Measurements from ENCODE around the gene NR2F1-AS1.

Gene NR2F1-AS1

DNA sequence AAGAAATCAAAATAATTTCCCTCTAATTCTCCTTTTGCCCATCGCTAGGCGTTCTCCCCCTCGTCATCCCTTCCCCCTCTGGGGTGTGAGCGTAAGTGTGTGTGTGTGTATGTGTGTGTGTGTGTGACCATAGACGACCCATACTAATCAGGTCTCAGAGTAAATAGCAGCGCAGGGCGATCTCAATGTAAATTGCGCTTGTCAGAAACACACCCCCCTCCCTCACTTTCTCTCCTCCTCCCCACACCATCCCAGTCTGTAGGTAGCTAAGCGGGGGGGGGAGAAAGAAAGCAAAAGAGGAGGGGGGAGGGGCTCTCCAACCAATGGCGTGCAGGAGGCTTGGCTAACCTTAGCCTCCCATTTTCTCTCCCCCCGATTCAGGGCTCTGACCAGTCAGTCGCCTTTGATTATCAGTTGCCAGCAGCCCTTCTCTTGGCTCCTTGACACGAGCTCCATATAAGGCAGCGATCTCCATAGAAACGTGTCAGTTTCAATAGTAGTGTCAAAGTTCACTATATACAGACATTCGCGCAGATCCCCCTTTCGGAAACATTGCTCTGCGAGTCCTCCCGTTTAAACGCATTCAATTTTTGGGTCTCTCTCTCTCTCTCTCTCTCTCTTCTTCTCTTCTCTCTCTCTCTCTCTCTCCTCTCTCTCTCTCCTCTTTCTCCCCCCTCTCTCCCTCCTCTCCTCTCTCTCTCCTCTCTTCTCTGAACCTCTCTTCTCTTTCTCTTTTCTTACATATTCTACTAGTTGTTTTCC, 1.8 kb upstream of the NR2F1-AS1 start, which contains the start of gene NR2F1:
Gene NR2F1 (plus strand): TSS at position 546 of the 762 bp plus-strand sequence. CDS start 1,802 bp downstream, outside the sequence.
- Histone ChIP-seq H3K27me3 (replicated peaks; ENCODE audit: control insufficient read depth, insufficient read depth, low read length) (no peaks in the 10 kb centered on the region; the same call in none of the 2 replicates), H3K4me3 (replicated peaks; ENCODE audit: low read depth, low read length) (peak within 1 kb of the TSS; percentile 51), H3K36me3 (ENCODE audit: control insufficient read depth, insufficient read depth, low read length) (no peaks in the 10 kb centered on the region)
- TF ChIP-seq, protein P1, sequence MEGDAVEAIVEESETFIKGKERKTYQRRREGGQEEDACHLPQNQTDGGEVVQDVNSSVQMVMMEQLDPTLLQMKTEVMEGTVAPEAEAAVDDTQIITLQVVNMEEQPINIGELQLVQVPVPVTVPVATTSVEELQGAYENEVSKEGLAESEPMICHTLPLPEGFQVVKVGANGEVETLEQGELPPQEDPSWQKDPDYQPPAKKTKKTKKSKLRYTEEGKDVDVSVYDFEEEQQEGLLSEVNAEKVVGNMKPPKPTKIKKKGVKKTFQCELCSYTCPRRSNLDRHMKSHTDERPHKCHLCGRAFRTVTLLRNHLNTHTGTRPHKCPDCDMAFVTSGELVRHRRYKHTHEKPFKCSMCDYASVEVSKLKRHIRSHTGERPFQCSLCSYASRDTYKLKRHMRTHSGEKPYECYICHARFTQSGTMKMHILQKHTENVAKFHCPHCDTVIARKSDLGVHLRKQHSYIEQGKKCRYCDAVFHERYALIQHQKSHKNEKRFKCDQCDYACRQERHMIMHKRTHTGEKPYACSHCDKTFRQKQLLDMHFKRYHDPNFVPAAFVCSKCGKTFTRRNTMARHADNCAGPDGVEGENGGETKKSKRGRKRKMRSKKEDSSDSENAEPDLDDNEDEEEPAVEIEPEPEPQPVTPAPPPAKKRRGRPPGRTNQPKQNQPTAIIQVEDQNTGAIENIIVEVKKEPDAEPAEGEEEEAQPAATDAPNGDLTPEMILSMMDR (IDR thresholded peaks at IDR 0.05; ENCODE audit: insufficient read depth, low read length, poor library complexity, severe bottlenecking), result no peak
- DNase-seq (ENCODE audit: extremely low read depth, insufficient read length), result no peak

DNA sequence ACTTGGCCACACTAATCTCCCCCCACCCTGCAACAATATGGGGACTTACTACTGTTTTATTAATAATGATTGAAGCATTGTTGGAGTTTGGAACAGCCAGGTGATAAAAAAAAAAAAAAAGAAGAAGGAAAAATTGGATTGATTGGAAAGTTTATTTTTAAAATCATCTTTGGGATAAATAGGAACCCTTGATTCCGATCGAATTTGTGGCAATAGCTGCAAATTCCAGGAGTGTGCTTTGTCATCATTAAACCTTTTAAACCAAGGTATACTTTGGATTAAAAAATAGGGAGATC, 1.1 kb upstream of the NR2F1-AS1 start:
- TF ChIP-seq, protein P1 (IDR thresholded peaks at IDR 0.05; ENCODE audit: insufficient read depth, low read length, poor library complexity, severe bottlenecking), result no peak
- no peaks in the 10 kb centered on the region; the same call in none of the 2 replicates for H3K27me3 ChIP-seq (replicated peaks; ENCODE audit: control insufficient read depth, insufficient read depth, low read length)
- DNase-seq (ENCODE audit: extremely low read depth, insufficient read length), result no peak
- H3K4me3 ChIP-seq (replicated peaks; ENCODE audit: low read depth, low read length), result no peak overlapping the region
- H3K36me3 ChIP-seq (ENCODE audit: control insufficient read depth, insufficient read depth, low read length), result no peaks in the 10 kb centered on the region

DNA sequence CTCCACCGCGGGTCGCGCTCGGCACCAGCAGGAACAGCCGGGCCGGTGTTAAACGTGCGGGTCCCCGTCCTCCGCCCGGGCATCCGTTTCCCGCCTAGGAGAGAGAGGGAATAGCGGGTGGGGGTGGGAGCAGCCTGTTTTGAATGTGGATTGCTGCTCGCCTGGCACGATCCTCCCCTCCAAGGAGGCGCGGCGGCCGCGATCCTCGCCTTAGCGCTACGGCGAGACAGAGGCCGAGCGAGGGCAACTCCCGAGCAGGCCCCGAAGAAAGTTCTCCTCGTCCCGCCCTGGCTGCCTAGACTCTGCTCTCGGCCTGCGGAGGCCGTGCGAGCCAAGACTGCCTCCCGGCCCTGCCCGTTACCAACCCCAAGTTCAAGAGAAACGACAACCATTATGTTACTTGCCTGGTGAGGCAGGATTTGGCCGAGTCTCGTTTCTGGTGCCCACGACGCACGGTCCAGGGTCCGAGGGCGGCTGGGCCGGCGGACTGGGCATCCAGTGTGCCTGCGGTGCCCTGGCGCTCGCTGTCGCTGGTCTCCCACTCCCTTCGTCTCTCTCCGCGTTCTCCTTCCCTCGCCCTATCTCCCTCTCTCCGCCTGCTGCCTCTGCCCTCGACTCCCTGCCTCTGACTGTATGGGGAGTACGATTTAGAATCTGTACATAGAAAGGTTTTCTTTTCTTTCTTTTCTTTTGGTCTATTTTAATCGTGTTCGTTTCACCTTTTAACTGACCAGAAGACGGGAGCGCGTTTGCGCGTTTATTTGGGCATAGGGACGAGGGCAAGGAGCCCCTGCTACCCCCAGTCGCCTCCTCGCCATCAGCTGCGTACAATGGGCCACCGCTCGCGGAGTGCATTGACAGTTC, 724 bp downstream of the NR2F1-AS1 start:
- no peaks in the 10 kb centered on the region; the same call in none of the 2 replicates for H3K27me3 ChIP-seq (replicated peaks; ENCODE audit: control insufficient read depth, insufficient read depth, low read length)
- no peak for DNase-seq (ENCODE audit: extremely low read depth, insufficient read length)
- H3K36me3 ChIP-seq (ENCODE audit: control insufficient read depth, insufficient read depth, low read length), result no peaks in the 10 kb centered on the region
- TF ChIP-seq, protein P1 (IDR thresholded peaks at IDR 0.05; ENCODE audit: insufficient read depth, low read length, poor library complexity, severe bottlenecking), result no peak
- H3K4me3 ChIP-seq (replicated peaks; ENCODE audit: low read depth, low read length), result peak overlapping the region; percentile 55

DNA sequence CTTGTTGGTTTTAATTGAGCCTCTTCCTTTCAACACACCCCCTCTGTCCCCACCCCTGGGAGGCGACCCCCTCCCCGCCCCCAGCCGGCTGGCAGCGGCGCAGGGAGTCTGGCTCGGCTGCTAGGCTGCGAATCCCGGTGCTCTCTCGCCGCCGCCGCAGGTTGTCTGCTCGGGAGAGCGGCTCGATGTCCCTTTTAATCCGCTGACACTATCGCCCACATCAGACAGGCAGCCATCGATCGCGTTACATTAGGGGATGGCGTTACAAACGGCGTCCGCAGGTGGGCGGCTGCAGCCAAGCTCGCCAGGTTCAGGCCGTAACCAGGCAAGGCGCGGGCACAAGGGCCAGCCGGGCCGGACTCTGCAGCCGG, 1.3 kb downstream of the NR2F1-AS1 start:
- peak overlapping the region; percentile 45 for H3K4me3 ChIP-seq (replicated peaks; ENCODE audit: low read depth, low read length)
- TF ChIP-seq, protein P1 (IDR thresholded peaks at IDR 0.05; ENCODE audit: insufficient read depth, low read length, poor library complexity, severe bottlenecking), result no peak
- no peaks in the 10 kb centered on the region for H3K36me3 ChIP-seq (ENCODE audit: control insufficient read depth, insufficient read depth, low read length)
- H3K27me3 ChIP-seq (replicated peaks; ENCODE audit: control insufficient read depth, insufficient read depth, low read length), result no peaks in the 10 kb centered on the region; the same call in none of the 2 replicates
- no peak for DNase-seq (ENCODE audit: extremely low read depth, insufficient read length)

DNA sequence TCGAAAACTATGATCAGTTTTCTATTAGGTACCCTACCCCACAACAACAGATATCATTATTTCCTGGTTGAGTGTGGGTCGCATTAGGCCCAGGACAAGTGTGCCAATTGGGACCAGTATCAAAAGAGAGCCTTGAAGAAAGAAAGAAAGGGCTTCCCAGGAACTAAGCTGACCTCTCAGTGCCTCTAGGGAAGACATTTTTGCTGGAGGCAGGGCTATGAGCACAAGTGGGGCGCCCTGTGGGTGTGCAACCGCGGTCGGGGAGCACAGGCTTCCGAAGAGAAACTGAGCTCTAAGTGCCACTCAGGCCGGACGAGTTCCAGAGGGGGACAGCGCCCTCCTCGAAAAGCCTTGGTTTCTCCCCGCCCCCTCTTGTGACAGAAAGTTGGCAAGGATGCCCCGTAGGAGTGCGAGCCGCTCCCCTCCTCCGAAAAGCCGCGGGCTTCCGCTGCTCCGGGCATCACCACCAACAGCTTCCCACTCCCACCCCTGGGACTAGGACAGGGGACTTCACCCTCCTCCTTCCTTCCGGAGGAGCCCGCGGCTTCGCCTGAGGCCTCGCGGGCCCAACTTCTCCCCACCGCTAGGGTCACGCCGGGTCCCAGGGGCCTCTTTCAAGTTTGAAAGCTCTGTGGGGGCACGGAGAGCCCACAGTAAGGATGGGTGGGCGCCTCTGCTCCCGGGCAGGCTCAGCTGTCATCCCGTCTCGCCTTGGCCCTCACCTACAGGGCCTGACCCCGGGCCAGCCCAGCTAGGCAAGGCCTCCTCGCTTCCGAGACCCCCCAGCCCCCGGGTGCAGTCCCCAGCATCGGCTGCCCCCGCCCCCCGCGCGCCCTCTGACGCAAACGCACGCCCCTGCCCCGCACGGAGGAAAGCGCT, 2.0 kb downstream of the NR2F1-AS1 start:
- no peaks in the 10 kb centered on the region; the same call in none of the 2 replicates for H3K27me3 ChIP-seq (replicated peaks; ENCODE audit: control insufficient read depth, insufficient read depth, low read length)
- no peaks in the 10 kb centered on the region for H3K36me3 ChIP-seq (ENCODE audit: control insufficient read depth, insufficient read depth, low read length)
- no peak for DNase-seq (ENCODE audit: extremely low read depth, insufficient read length)
- TF ChIP-seq, protein P1 (IDR thresholded peaks at IDR 0.05; ENCODE audit: insufficient read depth, low read length, poor library complexity, severe bottlenecking), result no peak
- H3K4me3 ChIP-seq (replicated peaks; ENCODE audit: low read depth, low read length), result peak overlapping the region; percentile 45

Data from GM06990 (cell line).